ENCODE data around the gene FMO1.

FMO1 gene, protein sequence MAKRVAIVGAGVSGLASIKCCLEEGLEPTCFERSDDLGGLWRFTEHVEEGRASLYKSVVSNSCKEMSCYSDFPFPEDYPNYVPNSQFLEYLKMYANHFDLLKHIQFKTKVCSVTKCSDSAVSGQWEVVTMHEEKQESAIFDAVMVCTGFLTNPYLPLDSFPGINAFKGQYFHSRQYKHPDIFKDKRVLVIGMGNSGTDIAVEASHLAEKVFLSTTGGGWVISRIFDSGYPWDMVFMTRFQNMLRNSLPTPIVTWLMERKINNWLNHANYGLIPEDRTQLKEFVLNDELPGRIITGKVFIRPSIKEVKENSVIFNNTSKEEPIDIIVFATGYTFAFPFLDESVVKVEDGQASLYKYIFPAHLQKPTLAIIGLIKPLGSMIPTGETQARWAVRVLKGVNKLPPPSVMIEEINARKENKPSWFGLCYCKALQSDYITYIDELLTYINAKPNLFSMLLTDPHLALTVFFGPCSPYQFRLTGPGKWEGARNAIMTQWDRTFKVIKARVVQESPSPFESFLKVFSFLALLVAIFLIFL

DNA sequence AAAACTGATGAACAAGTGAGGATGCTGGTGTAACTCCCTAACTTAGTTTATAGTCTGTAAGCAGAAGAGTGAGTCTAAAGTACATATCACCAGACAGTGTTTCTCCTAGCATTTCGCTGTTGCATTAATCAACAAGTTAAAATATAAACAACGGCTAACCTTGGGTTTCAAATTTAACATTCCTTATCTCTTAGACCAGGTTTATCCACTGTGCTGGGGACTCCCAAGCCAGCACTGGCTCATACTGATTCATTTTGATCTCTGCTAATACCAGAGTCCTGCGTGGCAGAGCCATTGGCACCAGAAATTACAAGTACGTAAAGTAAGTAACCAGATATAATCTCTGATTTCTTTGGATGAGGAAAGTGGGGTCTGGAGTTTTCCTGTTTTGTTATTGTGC, at the start of gene FMO1:
TSS of gene FMO1 (plus strand) at position 193 of the 400 bp plus-strand sequence. CDS start 9,594 bp downstream, outside the sequence.
- Mint-ChIP-seq H3K4me1 (ENCODE audit: low read depth) (peaks cover 14% of the 10 kb centered on the region), H3K36me3 (no peaks in the 10 kb centered on the region), H3K27ac (no peak within 1 kb of the TSS), H3K4me3 (no peak within 1 kb of the TSS), H3K27me3 (peaks cover 25% of the 10 kb centered on the region), H3K9me3 (ENCODE audit: low read depth) (no peaks in the 10 kb centered on the region)

DNA sequence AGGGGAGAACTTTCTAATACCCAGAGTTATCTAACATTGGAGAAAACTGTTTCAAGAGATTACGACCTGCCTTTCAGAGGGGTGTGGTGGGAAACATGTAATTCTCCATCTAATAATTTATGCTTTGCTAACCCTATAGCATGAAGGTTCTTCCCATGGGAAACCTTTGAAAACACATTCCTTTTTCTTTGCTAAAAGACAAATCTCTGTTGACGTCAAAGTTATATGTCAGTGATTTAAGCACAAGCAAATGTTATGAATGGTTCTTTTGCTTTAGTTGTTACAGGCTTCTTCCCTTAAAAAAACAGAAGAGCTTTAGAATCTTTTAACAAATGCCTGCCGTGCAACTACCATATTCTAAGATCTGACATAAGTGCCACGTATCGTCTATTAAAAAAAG, 44.0 kb upstream of the FMO1 start:
- Mint-ChIP-seq H3K4me3 (no peak overlapping the region), H3K27ac (no peak overlapping the region), H3K27me3 (peaks cover 13% of the 10 kb centered on the region), H3K4me1 (ENCODE audit: low read depth) (no peaks in the 10 kb centered on the region), H3K9me3 (ENCODE audit: low read depth) (no peaks in the 10 kb centered on the region), H3K36me3 (no peaks in the 10 kb centered on the region)

DNA sequence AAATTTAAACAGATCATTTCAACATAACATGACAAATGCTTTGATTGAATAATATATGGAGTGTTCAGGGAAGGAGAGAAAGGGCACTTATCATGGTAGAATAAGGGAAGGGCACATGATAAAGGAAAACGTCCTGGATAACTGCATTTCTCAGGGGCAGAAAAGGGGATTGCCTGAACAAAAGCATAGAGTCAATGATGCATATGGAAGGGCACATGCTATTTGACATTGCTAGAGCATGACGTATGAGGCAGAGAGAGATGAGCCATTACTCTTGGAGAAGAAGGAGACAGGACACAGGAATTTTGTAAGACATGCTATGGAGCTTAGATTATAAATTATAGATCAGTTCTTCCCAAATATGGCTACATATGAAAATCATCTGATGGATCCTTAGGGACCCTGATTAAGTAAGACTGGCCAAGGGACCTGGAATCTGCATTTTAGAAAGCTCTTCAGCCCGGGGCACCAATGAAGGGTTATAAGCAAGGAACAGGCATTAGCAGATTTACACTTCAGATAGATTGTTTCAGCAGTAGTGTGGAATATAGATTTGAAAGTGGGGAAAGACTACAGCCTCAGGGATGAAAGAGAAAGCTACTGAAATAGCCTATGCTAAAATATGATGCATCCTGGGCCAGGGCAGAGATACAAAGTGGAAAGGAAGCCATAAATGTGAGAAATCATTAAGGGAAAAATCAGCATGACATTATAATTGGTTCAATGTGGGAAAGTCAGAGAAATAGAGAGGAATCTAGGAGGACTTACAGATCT, 41.9 kb upstream of the FMO1 start:
- no peak overlapping the region for H3K4me3 Mint-ChIP-seq
- H3K27me3 Mint-ChIP-seq = peaks cover 13% of the 10 kb centered on the region
- H3K36me3 Mint-ChIP-seq = no peaks in the 10 kb centered on the region
- no peaks in the 10 kb centered on the region for H3K9me3 Mint-ChIP-seq (ENCODE audit: low read depth)
- no peaks in the 10 kb centered on the region for H3K4me1 Mint-ChIP-seq (ENCODE audit: low read depth)
- no peak overlapping the region for H3K27ac Mint-ChIP-seq

DNA sequence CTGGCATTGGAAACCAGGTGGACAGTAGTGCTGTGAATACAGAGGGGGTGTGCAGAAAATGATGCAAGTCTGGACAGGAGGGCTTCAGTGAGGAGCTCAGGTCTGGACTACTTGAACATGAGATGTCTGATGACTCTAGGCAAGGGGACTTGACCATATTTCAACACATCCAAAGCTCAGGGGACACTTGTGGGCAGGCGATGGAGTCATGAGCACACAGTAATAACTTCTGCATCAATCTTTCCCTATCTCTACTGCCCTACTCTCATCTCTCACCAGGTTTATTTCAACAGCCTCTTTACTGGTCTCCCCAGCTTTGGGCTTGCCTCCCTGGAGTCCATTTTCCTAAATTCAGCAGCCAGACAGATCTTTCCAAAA, 41.3 kb upstream of the FMO1 start:
- Mint-ChIP-seq H3K4me1 (ENCODE audit: low read depth) (no peaks in the 10 kb centered on the region), H3K9me3 (ENCODE audit: low read depth) (no peaks in the 10 kb centered on the region), H3K36me3 (no peaks in the 10 kb centered on the region), H3K27me3 (peaks cover 13% of the 10 kb centered on the region), H3K4me3 (no peak overlapping the region), H3K27ac (no peak overlapping the region)

DNA sequence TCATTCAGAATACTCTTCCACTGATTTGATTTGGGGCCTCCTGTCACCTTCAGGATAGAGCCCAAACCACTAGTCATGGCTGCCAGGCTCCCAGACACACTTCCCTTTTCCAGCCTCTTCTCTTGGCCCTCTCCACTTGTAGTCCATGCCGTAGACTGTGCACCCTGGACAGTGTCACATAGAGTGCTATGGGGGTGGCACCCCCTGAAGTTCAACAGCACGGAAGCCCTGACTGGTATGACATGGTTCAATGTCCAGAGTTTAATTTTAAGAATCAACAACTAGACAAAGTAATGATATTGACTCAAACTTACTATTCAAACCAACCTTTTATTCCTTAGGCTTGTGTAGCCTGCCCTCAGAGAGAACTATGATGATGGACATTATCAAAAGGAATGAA, 40.9 kb upstream of the FMO1 start:
- Mint-ChIP-seq H3K36me3 (no peaks in the 10 kb centered on the region), H3K4me3 (no peak overlapping the region), H3K27me3 (peaks cover 13% of the 10 kb centered on the region), H3K9me3 (ENCODE audit: low read depth) (no peaks in the 10 kb centered on the region), H3K4me1 (ENCODE audit: low read depth) (no peaks in the 10 kb centered on the region), H3K27ac (no peak overlapping the region)

DNA sequence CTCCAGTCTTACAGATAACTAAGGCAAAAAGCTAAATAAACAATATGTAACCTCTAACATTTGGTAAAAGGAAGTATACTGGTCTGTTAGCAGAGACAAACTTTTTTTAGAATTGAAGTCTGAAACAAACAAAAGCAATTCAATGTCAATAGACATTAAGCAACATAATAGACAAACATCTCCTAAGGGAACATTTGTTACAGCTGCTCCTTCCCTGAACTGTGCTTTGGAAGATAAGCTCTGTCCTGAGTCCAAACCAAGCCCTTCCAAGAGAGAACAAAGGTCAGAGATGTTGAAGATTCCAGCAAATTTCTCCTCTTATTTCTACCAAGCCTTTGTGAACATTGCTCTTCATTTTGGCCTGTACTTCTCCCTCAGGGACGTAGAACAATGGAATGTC, 37.9 kb upstream of the FMO1 start:
- no peaks in the 10 kb centered on the region for H3K9me3 Mint-ChIP-seq (ENCODE audit: low read depth)
- H3K27me3 Mint-ChIP-seq = peaks cover 11% of the 10 kb centered on the region
- H3K27ac Mint-ChIP-seq = no peak overlapping the region
- no peaks in the 10 kb centered on the region for H3K4me1 Mint-ChIP-seq (ENCODE audit: low read depth)
- H3K36me3 Mint-ChIP-seq = no peaks in the 10 kb centered on the region
- no peak overlapping the region for H3K4me3 Mint-ChIP-seq

DNA sequence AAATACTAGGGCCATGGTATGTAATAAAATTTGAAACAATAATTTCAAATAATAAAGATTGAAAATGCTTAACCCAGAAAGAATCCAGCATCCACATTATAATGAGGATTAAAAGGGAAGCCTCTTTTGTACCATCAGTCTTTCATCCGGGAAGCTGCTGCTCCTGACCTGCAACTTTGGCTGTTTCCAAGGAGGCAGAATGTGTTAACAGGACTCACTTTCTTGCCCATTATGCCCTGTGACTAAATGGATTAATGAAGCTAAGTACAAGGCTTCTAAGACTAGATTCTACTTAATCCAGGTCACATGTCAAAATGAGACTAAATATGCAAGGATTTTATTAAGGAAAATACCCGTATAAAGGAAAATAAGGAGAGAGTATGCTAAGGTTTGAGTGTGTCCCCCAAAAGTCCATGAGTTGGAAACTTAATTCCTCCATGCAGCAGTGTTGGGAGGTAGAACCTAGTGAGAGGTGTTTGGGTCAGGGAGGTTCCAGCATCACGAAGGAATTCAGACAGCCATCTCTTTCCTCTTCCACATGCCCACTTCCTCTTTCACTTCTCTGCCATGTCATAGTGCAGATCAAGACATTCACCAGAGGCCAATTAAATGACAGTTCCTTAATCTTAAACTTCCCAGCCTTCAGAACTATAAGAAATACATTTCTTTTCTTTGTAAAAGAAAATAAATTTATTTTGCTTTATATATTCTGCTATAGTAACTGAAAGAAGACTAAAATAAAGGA, 35.5 kb upstream of the FMO1 start:
- H3K9me3 Mint-ChIP-seq (ENCODE audit: low read depth) = no peaks in the 10 kb centered on the region
- H3K4me1 Mint-ChIP-seq (ENCODE audit: low read depth) = no peaks in the 10 kb centered on the region
- H3K4me3 Mint-ChIP-seq = no peak overlapping the region

DNA sequence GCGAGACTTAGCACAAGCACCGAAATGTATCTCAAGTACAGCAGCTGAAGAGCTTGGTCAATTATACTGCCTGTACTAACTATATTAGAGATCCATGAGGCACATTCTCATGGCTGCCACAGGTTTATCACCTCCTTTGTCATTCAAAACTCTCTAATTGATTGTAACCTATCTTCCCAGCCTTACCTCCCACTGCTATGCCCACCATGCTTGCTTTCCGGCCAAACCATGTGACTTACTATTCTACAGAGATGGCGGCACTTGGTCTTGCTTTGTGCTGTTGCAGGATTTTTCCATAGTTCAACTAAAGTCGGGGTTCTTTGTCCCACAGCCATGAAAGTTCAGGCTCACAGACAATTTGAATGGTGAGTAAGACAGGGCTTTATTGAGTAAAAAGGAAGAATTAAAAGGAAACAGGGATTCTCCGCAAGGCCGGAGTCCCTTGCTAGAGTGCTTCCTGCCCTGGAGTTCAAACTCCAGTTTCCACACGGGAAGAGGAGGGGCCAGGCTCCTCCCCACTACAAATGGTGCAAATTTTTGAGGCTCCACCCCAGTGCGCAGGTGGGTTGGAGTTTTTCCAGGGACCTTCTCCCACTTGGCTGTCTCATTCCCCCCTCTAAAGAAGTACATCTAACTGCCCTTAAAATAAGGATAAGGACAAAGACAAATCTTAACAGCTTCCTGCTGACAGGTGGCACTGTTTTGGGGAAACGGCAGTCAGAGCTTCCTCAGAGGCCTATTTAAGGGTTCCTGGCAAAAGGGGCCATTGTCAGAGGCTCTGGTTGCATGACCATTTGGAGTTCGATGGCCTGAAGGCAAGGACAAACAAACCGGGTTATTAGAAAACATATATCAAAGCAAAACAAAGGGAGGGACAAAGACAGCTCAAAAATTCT, 34.5 kb upstream of the FMO1 start:
- Mint-ChIP-seq H3K27ac (no peak overlapping the region), H3K4me3 (no peak overlapping the region), H3K36me3 (peaks cover 3% of the 10 kb centered on the region), H3K27me3 (peaks cover 15% of the 10 kb centered on the region), H3K4me1 (ENCODE audit: low read depth) (no peaks in the 10 kb centered on the region), H3K9me3 (ENCODE audit: low read depth) (no peaks in the 10 kb centered on the region)

More for the DNA sequence above, 35.5 kb upstream of the FMO1 start:
- Mint-ChIP-seq H3K27me3 (peaks cover 12% of the 10 kb centered on the region), H3K27ac (no peak overlapping the region), H3K36me3 (peaks cover 3% of the 10 kb centered on the region)

DNA sequence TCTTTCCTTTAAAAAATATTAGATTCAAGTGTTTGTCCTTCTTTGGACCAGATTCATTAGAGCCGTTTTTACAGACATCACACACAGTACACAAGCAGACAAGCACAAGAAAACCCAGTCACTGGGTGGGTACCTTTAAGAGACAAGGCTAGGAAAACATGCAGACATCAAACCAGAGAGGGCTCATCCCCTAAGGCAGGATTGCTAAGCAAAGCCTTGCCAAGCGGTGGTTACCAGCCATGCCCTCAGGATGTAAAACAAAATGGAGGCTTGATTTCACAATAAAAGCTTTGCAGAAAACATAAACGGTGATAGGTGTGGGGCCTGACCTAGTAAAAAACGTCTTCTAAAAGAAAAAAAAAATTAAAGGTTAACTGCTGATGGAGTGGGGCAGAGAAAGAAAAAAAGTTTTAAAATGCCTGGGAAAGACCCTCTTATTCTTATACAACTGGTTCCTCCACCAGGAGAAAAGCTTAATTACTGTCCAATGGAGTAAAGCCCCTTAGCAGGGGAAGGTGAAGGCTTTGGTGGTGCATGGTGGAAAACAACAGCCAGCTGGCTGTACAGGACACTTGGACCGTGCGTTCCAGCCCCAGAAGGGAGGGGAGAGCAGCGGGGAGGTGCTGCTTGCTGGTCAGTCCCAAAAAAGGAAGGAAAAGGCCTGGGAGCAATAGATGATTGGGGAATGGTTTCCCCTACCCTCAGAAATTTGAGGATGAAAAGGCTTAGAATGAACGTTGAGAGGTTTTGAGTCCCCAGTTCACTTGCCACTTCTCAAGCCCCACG, 30.4 kb upstream of the FMO1 start:
- no peaks in the 10 kb centered on the region for H3K4me1 Mint-ChIP-seq (ENCODE audit: low read depth)
- peaks cover 3% of the 10 kb centered on the region for H3K36me3 Mint-ChIP-seq
- peaks cover 16% of the 10 kb centered on the region for H3K27me3 Mint-ChIP-seq
- H3K27ac Mint-ChIP-seq = no peak overlapping the region
- H3K4me3 Mint-ChIP-seq = no peak overlapping the region
- no peaks in the 10 kb centered on the region for H3K9me3 Mint-ChIP-seq (ENCODE audit: low read depth)

DNA sequence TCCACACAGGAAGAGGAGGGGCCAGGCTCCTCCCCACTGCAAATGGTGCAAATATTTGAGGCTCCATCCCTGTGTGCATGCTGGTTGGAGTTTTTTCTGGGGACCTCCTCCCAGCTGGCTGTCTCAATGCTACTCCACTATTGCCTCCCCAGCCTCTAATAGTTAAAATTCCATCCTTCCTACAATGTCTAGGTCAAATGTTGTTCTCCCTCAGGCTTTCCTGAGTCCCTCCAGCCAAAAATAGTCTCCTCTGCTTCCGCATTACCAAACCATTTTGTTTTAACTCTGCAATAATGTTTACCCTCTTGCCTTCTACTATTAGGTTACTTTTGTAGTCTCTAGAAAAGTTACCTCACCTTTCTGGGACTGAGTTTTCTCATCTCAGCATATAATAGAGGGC, 29.6 kb upstream of the FMO1 start:
- Mint-ChIP-seq H3K4me3 (no peak overlapping the region), H3K36me3 (peaks cover 3% of the 10 kb centered on the region), H3K27ac (no peak overlapping the region), H3K4me1 (ENCODE audit: low read depth) (no peaks in the 10 kb centered on the region), H3K9me3 (ENCODE audit: low read depth) (no peaks in the 10 kb centered on the region), H3K27me3 (peaks cover 16% of the 10 kb centered on the region)

DNA sequence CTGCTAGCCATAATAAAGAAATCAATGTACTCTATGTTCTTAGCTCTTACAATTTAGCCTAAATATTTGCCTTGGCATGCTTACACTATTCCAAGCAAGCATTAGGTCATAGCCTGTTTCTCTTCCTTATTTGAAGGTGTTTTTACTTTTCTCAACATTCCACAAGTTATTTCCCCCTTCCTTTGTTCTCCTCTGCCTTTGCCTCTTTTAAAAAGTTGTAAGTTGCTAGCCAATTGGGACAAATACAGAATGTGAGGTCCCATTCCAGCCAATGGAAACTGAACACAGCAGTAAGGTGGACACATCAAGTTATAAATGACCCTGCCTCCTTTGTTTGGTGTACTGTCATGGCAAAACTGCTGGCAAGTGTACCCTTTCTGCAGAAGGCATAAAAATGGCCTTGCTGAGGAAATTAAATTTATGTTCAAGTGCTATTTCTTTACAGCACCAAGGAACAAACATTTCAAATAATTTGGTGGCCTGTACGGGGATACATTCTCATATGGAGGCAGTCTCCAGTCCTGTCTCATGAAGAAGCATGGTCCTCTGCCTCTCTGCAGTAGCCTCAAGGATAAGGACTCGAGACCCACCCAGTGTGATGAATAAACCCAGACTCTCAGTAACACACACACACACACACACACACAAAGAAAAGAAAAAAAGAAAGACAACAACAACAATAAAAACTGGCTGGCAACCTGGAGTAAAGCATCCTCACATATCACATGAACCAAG, 28.8 kb upstream of the FMO1 start:
- H3K36me3 Mint-ChIP-seq = peaks cover 3% of the 10 kb centered on the region
- H3K27me3 Mint-ChIP-seq = peaks cover 14% of the 10 kb centered on the region
- H3K4me1 Mint-ChIP-seq (ENCODE audit: low read depth) = no peaks in the 10 kb centered on the region
- no peak overlapping the region for H3K27ac Mint-ChIP-seq
- H3K9me3 Mint-ChIP-seq (ENCODE audit: low read depth) = no peaks in the 10 kb centered on the region
- no peak overlapping the region for H3K4me3 Mint-ChIP-seq

DNA sequence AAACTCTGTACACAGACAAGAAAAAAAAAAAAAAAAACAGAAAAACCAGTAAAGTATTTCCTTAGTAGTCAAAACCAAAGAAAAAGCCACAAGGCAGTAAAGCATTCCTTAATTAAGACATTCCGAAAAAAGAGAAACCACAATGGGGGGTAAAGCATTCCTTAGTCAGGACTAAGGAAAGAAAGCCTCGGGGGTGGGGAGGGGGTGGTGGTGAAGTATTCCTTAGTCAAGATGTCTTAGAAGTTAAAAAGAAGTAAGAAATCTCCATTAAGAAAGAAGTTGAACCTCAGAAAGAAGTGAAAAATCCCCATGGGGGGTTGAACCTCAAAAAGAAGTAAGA, 28.2 kb upstream of the FMO1 start:
- H3K27me3 Mint-ChIP-seq = peaks cover 14% of the 10 kb centered on the region
- H3K36me3 Mint-ChIP-seq = peaks cover 3% of the 10 kb centered on the region
- no peak overlapping the region for H3K4me3 Mint-ChIP-seq
- no peaks in the 10 kb centered on the region for H3K9me3 Mint-ChIP-seq (ENCODE audit: low read depth)
- H3K4me1 Mint-ChIP-seq (ENCODE audit: low read depth) = no peaks in the 10 kb centered on the region
- H3K27ac Mint-ChIP-seq = no peak overlapping the region

DNA sequence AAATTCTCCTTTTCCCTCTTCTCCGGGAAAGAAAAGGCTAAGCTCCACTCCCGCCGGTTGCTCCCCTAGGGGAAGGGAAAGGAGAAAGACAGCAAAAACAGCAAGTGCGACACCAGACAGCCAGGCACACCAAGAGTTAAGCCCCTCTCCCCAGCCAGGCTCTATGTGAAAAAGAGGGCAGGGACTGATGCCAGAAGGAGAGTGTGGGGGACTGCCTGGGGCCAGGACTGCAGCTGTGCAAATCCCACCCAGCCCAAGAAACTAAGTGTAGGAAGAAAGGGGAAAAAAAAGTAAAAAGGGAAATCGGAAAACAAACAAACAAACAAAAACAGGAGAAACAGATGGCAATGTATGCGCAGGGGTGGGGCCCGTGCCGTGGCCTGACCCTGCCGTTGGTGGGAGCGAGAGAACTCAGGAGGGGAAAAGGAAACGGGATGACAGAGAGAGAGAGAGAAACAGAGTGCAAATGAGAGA, 27.7 kb upstream of the FMO1 start:
- Mint-ChIP-seq H3K27me3 (peaks cover 14% of the 10 kb centered on the region), H3K27ac (no peak overlapping the region), H3K9me3 (ENCODE audit: low read depth) (no peaks in the 10 kb centered on the region), H3K4me1 (ENCODE audit: low read depth) (no peaks in the 10 kb centered on the region), H3K4me3 (no peak overlapping the region), H3K36me3 (peaks cover 3% of the 10 kb centered on the region)

Measured in activated naive CD8-positive, alpha-beta T cell (primary cell).